Fibroblast of lung (primary cell): ENCODE results near the gene SUPT3H.

ENCODE experiments used
- CTCF ChIP-seq, 2 donors: IDR thresholded peaks in 1 of 2; conservative IDR thresholded peaks in 1 of 2; 1 replicate in 1 of 2; 2 replicates in 1 of 2; pipeline ENCODE4 v1.5.1; 2011 to 2012; ENCODE audit warnings: low read length in 2 of 2, control low read depth in 1 of 2, inconsistent platforms in 1 of 2, low read depth in 1 of 2, mild to moderate bottlenecking in 1 of 2
- EZH2 ChIP-seq: IDR thresholded peaks from 2 replicates; pipeline ENCODE4 v1.5.1; 2012; ENCODE audit warnings: low read length, control low read depth, mild to moderate bottlenecking; ENCODE audit errors: missing control alignments

GRCh38 chr6:45400021-45400420 lies 22.3 kb upstream of the SUPT3H start:
- no peak for TF ChIP-seq CTCF (conservative IDR thresholded peaks at IDR 0.05 in 1 of 2, IDR thresholded peaks at IDR 0.05 in 1 of 2; ENCODE audit: low read depth in 1 of 2, low read length in 2 of 2)
- TF ChIP-seq EZH2, result no peak
